CD4-positive, alpha-beta T cell (primary cell): ENCODE measurements around the gene NACC2. TPM values are rescaled to one million over a fixed set of nuclear protein-coding genes. Genes with fewer than 3 reads are reported as not detected.

Experiments used
- ATAC-seq: fragments of 200-7000 bp; cut with Tn5 transposase; one replicate; pipeline ENCODE4 v1.10.0; 2022; ENCODE audit warnings: mild to moderate bottlenecking; ENCODE audit not compliant: poor library complexity
- CTCF ChIA-PET: fragments of 350-600 bp; sonication (Branson Sonifier 250); formaldehyde crosslinking; loops from one replicate; lab custom pipeline; 2021; ENCODE audit warnings: antibody characterized with exemption, inconsistent platforms; lab: Charles Lee
- POLR2A ChIA-PET: fragments of 350-600 bp; sonication (Branson Sonifier 250); formaldehyde crosslinking; loops from one replicate; lab custom pipeline; 2021; ENCODE audit warnings: antibody characterized with exemption, inconsistent platforms; lab: Charles Lee
- DNase-seq, 14 experiments: peaks; one replicate each; pipeline ENCODE4 v3.0.0-alpha.2; 2013 to 2020; ENCODE audit warnings: mixed read lengths in 2 of 14
- H3K27ac ChIP-seq, 2 donors: one replicate each; pipeline versions ENCODE4 v1.5.1 to v1.7.0; 2013; ENCODE audit warnings: low read length in 2 of 2, low read depth in 1 of 2, mild to moderate bottlenecking in 1 of 2
- H3K27me3 ChIP-seq, 2 experiments: 1 replicate in 1 of 2; 2 replicates in 1 of 2; pipeline versions ENCODE4 v1.6.1 to v1.7.0; 2013; ENCODE audit warnings: low read length in 2 of 2, control low read depth in 1 of 2, mild to moderate bottlenecking in 1 of 2, moderate library complexity in 1 of 2; ENCODE audit not compliant: insufficient read depth in 2 of 2, control insufficient read depth in 1 of 2
- H3K36me3 ChIP-seq: one replicate; pipeline ENCODE4 v1.6.1; 2013; ENCODE audit warnings: low read length, control low read depth; ENCODE audit not compliant: insufficient read depth
- H3K4me1 ChIP-seq: one replicate; pipeline ENCODE4 v1.6.1; 2013; ENCODE audit warnings: low read length, control low read depth; ENCODE audit not compliant: insufficient read depth
- H3K4me3 ChIP-seq: one replicate; pipeline ENCODE4 v1.5.1; 2013; ENCODE audit warnings: mild to moderate bottlenecking, low read length, moderate library complexity
- H3K9me3 ChIP-seq, 2 experiments: 1 replicate in 1 of 2; 2 replicates in 1 of 2; pipeline versions ENCODE4 v1.6.1 to v1.7.0; 2013; ENCODE audit warnings: low read length in 2 of 2, mild to moderate bottlenecking in 2 of 2, control low read depth in 1 of 2, moderate library complexity in 1 of 2; ENCODE audit not compliant: control insufficient read depth in 1 of 2, insufficient read depth in 1 of 2
- H3K27ac Mint-ChIP-seq: one replicate; pipeline ENCODE4 v1.8.0; 2020; ENCODE audit warnings: mixed read lengths
- H3K27me3 Mint-ChIP-seq: one replicate; pipeline ENCODE4 v1.8.0; 2021; ENCODE audit warnings: mixed read lengths
- H3K36me3 Mint-ChIP-seq: one replicate; pipeline ENCODE4 v1.8.0; 2021; ENCODE audit warnings: low read depth, mixed read lengths
- H3K4me1 Mint-ChIP-seq: one replicate; pipeline ENCODE4 v1.8.0; 2021; ENCODE audit warnings: low read depth, mixed read lengths
- H3K4me3 Mint-ChIP-seq: one replicate; pipeline ENCODE4 v1.8.0; 2020; ENCODE audit warnings: mild to moderate bottlenecking, mixed read lengths
- H3K9me3 Mint-ChIP-seq: one replicate; pipeline ENCODE4 v1.8.0; 2020; ENCODE audit warnings: mixed read lengths
- CTCF ChIP-seq: fragments of 200-600 bp; IDR thresholded peaks from one replicate; pipeline ENCODE4 v1.8.0; 2022; ENCODE audit warnings: antibody characterized with exemption, mild to moderate bottlenecking
- intact Hi-C, 2 experiments: fragments of 100-400 bp; cut with DNase I in 1 of 2; cut with micrococcal nuclease in 1 of 2; formaldehyde crosslinking; loops; one replicate each; pipeline versions ENCODE4 v1.15.1 to v1.9.0; 2023 to 2025; cut with DNase I, micrococcal nuclease
- total RNA-seq, 174 experiments: library from RNA in 2 of 174; stranded (reverse) in 2 of 174; gene quantifications; one replicate each; pipeline ENCODE4 v1.2.3 and lab custom pipeline; 2021 to 2026

The NACC2 gene
- total RNA-seq, 2 experiments from 2014 or later, result 2.1 to 2.7 TPM

GRCh38 chr9:135976531-135976930 lies 118.6 kb downstream of the NACC2 start:
- Mint-ChIP-seq H3K9me3 (no peaks in the 10 kb centered on the region), H3K27me3 (no peaks in the 10 kb centered on the region), H3K27ac (no peak overlapping the region), H3K36me3 (no peaks in the 10 kb centered on the region), H3K4me3 (no peak overlapping the region), H3K4me1 (peaks cover 11% of the 10 kb centered on the region)
- ATAC-seq (no peak), DNase-seq (no peak)
- H3K9me3 ChIP-seq, result peaks cover 0 to 6% of the 10 kb centered on the region in 2 experiments
- ChIA-PET POLR2A (no interaction called here), CTCF (no interaction called here)
- no peaks in the 10 kb centered on the region for H3K36me3 ChIP-seq
- H3K4me1 ChIP-seq, result peaks cover 32% of the 10 kb centered on the region
- no peak for TF ChIP-seq CTCF
- H3K27me3 ChIP-seq, result no peaks in the 10 kb centered on the region
- no peak overlapping the region for H3K4me3 ChIP-seq
- intact Hi-C loops, result no loop called here
- no peak overlapping the region for H3K27ac ChIP-seq

GRCh38 chr9:135975834-135976233 lies 119.3 kb downstream of the NACC2 start:
- no peak for TF ChIP-seq CTCF
- ChIA-PET POLR2A (no interaction called here), CTCF (interaction anchor here (1.0 kb wide), 1 partner anchor 16 kb away, joined by 3 read pairs; no protein-coding TSS in a partner anchor)
- Histone ChIP-seq H3K27me3 (no peaks in the 10 kb centered on the region), H3K4me1 (peaks cover 32% of the 10 kb centered on the region), H3K36me3 (no peaks in the 10 kb centered on the region), H3K9me3 (peaks cover 0 to 6% of the 10 kb centered on the region in 2 experiments), H3K4me3 (no peak overlapping the region), H3K27ac (no peak overlapping the region)
- Mint-ChIP-seq H3K36me3 (no peaks in the 10 kb centered on the region), H3K4me1 (peaks cover 11% of the 10 kb centered on the region), H3K27ac (no peak overlapping the region), H3K4me3 (no peak overlapping the region), H3K9me3 (no peaks in the 10 kb centered on the region), H3K27me3 (no peaks in the 10 kb centered on the region)
- DNase-seq (no peak), ATAC-seq (no peak)
- intact Hi-C loops, result no loop called here

- POLR2A ChIA-PET, result no interaction called here
- H3K27me3 ChIP-seq, result no peaks in the 10 kb centered on the region
- H3K9me3 ChIP-seq, result peaks cover 0 to 5% of the 10 kb centered on the region in 2 experiments
- TF ChIP-seq CTCF, result no peak
- H3K4me1 ChIP-seq, result peaks cover 17% of the 10 kb centered on the region
- no peak overlapping the region for H3K27ac ChIP-seq
- Mint-ChIP-seq H3K4me1 (peaks cover 7% of the 10 kb centered on the region), H3K4me3 (no peak overlapping the region), H3K27me3 (no peaks in the 10 kb centered on the region), H3K36me3 (no peaks in the 10 kb centered on the region), H3K9me3 (no peaks in the 10 kb centered on the region), H3K27ac (no peak overlapping the region)
- ATAC-seq (no peak), DNase-seq (no peak)
- CTCF ChIA-PET, result no interaction called here
- H3K4me3 ChIP-seq, result no peak overlapping the region
- intact Hi-C loops, result no loop called here
- no peaks in the 10 kb centered on the region for H3K36me3 ChIP-seq
Observed at GRCh38 chr9:135974220-135974573, 120.9 kb downstream of the NACC2 start.
